SK-N-SH (cell line): Measurements from ENCODE around the gene ASPN.

Experiments
- CTCF ChIP-seq: fragments of 200-600 bp; sonication (generic); IDR thresholded peaks from 2 replicates; pipeline ENCODE4 v1.6.1; 2017; ENCODE audit warnings: antibody characterized with exemption, mild to moderate bottlenecking, moderate library complexity
- GABPA ChIP-seq: IDR thresholded peaks from 2 replicates; pipeline ENCODE4 v1.4.0; 2012; ENCODE audit warnings: low read depth, mild to moderate bottlenecking
- MXI1 ChIP-seq: IDR thresholded peaks from 2 replicates; pipeline ENCODE4 v1.6.1; 2012; ENCODE audit warnings: mild to moderate bottlenecking, low read depth, low read length, improper control_type of control experiment
- POLR2AphosphoS5 ChIP-seq: IDR thresholded peaks from 2 replicates; pipeline ENCODE4 v1.6.1; 2012; ENCODE audit warnings: low read depth, low read length
- RFX5 ChIP-seq: IDR thresholded peaks from 2 replicates; pipeline ENCODE4 v1.6.1; 2012; ENCODE audit warnings: mild to moderate bottlenecking, improper control_type of control experiment, low read length
- TAF1 ChIP-seq: IDR thresholded peaks from 2 replicates; pipeline ENCODE4 v1.6.1; 2012; ENCODE audit warnings: low read depth, mild to moderate bottlenecking, low read length, moderate library complexity, borderline replicate concordance
- USF2 ChIP-seq: fragments of 150-350 bp; IDR thresholded peaks from 2 replicates; pipeline ENCODE4 v1.6.1; 2017; ENCODE audit warnings: antibody characterized with exemption, low read length, low read depth, borderline replicate concordance

- TF ChIP-seq GABPA: no peak
- no peak for TF ChIP-seq USF2
- TF ChIP-seq TAF1: no peak
- TF ChIP-seq POLR2AphosphoS5: no peak
- no peak for TF ChIP-seq RFX5
- TF ChIP-seq MXI1: no peak
- TF ChIP-seq CTCF: no peak
Measured at GRCh38 chr9:92414566-92414965, 67.7 kb downstream of the ASPN start.
